Neural crest cell (in vitro differentiated cells): ENCODE results near the gene AZGP1. TPM values are rescaled to one million over a fixed set of nuclear protein-coding genes. Genes with fewer than 3 reads are reported as not detected.

Experiments
- DNase-seq: peaks from one replicate; pipeline ENCODE4 v3.0.0; 2021; ENCODE audit warnings: low read depth, mixed read lengths, low spot score
- H3K27ac Mint-ChIP-seq: one replicate; pipeline ENCODE4 v1.8.0; 2021; ENCODE audit warnings: mild to moderate bottlenecking, mixed read lengths; ENCODE audit not compliant: unreplicated experiment
- H3K27me3 Mint-ChIP-seq: 2 replicates; pipeline ENCODE4 v1.8.0; 2021; ENCODE audit warnings: low read depth, mild to moderate bottlenecking, mixed read lengths
- H3K36me3 Mint-ChIP-seq: 2 replicates; pipeline ENCODE4 v1.8.0; 2021; ENCODE audit warnings: low read depth, mild to moderate bottlenecking, mixed read lengths
- H3K4me1 Mint-ChIP-seq: 2 replicates; pipeline ENCODE4 v1.8.0; 2021; ENCODE audit warnings: mixed read lengths
- H3K4me3 Mint-ChIP-seq: one replicate; pipeline ENCODE4 v1.8.0; 2021; ENCODE audit warnings: mild to moderate bottlenecking, mixed read lengths
- H3K9me3 Mint-ChIP-seq: 2 replicates; pipeline ENCODE4 v1.8.0; 2021; ENCODE audit warnings: mixed read lengths
- CTCF ChIP-seq: fragments of 200-600 bp; sonication (generic); conservative IDR thresholded peaks from 2 replicates; pipeline ENCODE4 v1.5.0; 2021; ENCODE audit warnings: antibody characterized with exemption, mild to moderate bottlenecking
- total RNA-seq: library from RNA; stranded (reverse); gene quantifications from 2 replicates; pipeline ENCODE4 v1.2.1, GENCODE V29; 2021

Gene AZGP1
- total RNA-seq, 1 donor from 2014 or later: not detected

GRCh38 chr7:99926321-99926720, 49.5 kb downstream of the AZGP1 start:
- no peak for TF ChIP-seq CTCF
- peaks cover 54% of the 10 kb centered on the region for H3K27me3 Mint-ChIP-seq
- H3K36me3 Mint-ChIP-seq: peaks cover 9% of the 10 kb centered on the region
- DNase-seq: no peak
- H3K27ac Mint-ChIP-seq: no peak overlapping the region
- peaks cover 22% of the 10 kb centered on the region for H3K4me1 Mint-ChIP-seq
- no peak overlapping the region for H3K4me3 Mint-ChIP-seq
- H3K9me3 Mint-ChIP-seq: peaks cover 4% of the 10 kb centered on the region

DNA sequence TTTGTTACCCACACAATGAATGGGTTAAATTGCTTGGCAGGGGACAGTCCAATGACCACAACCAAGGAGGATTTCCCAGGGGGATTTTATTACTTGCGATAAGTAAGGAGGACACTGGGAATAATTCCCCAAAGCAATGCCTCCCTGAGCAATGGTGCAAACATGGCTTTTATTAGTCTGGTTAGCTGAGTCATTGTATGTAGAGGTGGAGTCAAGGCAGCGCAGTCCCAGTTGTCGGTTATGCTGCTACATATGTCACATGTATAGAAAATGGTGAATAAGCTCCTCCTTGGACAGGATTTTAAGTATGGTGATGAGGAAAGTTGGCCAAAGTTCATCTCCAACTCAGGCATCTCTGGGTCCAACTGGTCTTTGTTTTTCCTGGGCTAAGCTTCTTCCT, 52.6 kb downstream of the AZGP1 start:
- Mint-ChIP-seq H3K4me1 (peaks cover 10% of the 10 kb centered on the region), H3K27me3 (peaks cover 35% of the 10 kb centered on the region), H3K4me3 (no peak overlapping the region), H3K27ac (no peak overlapping the region), H3K36me3 (peaks cover 15% of the 10 kb centered on the region), H3K9me3 (peaks cover 13% of the 10 kb centered on the region)
- DNase-seq: no peak
- TF ChIP-seq CTCF: no peak

DNA sequence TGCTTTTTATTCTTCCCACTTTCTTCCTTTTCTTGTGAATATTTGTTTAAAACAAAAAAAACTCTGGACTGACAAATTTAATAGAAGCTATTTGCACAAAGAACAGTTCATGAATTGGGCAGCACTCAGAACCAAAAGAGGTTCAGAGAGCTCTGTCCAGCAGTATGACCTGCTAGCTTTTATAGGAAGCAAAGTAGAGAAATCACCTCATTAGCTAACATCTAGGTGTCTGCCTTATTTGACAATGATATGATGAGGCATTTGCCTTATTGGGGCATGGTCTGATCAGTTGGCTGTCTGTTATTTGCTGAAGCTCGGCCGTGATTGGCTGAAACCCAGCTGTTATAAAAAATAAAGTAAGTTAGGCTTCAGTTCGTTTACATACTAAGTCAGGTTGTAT, 55.7 kb downstream of the AZGP1 start:
- H3K27ac Mint-ChIP-seq: peak overlapping the region; percentile 59
- TF ChIP-seq CTCF: no peak
- H3K9me3 Mint-ChIP-seq: peaks cover 13% of the 10 kb centered on the region
- peaks cover 15% of the 10 kb centered on the region for H3K36me3 Mint-ChIP-seq
- peaks cover 20% of the 10 kb centered on the region for H3K27me3 Mint-ChIP-seq
- no peak for DNase-seq
- H3K4me1 Mint-ChIP-seq: peaks cover 12% of the 10 kb centered on the region
- H3K4me3 Mint-ChIP-seq: peak overlapping the region; percentile 93

- peak overlapping the region; percentile 59 for H3K27ac Mint-ChIP-seq
- peaks cover 19% of the 10 kb centered on the region for H3K27me3 Mint-ChIP-seq
- H3K36me3 Mint-ChIP-seq: peaks cover 15% of the 10 kb centered on the region
- no peak for TF ChIP-seq CTCF
- H3K4me3 Mint-ChIP-seq: peak overlapping the region; percentile 93
- H3K4me1 Mint-ChIP-seq: peaks cover 12% of the 10 kb centered on the region
- DNase-seq: no peak
- peaks cover 13% of the 10 kb centered on the region for H3K9me3 Mint-ChIP-seq
Observed at GRCh38 chr7:99919814-99920112, 56.1 kb downstream of the AZGP1 start.

GRCh38 chr7:99918959-99919813, 56.6 kb downstream of the AZGP1 start, which contains the start of gene TRIM4:
Gene TRIM4 (minus strand): TSS chr7:99919530. CDS start chr7:99919401, 129 bp downstream.
- peaks cover 13% of the 10 kb centered on the region for H3K9me3 Mint-ChIP-seq
- peak within 1 kb of the TSS; percentile 59 for H3K27ac Mint-ChIP-seq
- peaks cover 17% of the 10 kb centered on the region for H3K27me3 Mint-ChIP-seq
- peaks cover 18% of the 10 kb centered on the region for H3K36me3 Mint-ChIP-seq
- peak; percentile 36 for DNase-seq
- H3K4me3 Mint-ChIP-seq: peak within 1 kb of the TSS; percentile 93
- peaks cover 12% of the 10 kb centered on the region for H3K4me1 Mint-ChIP-seq
- peak; percentile 31 for TF ChIP-seq CTCF

Other genes starting within 250 kb of the AZGP1 start
- gene CYP3A7, start 240.8 kb downstream of the AZGP1 start, total RNA-seq: not detected in 2 replicates
- gene CYP3A4, start 191.8 kb downstream of the AZGP1 start, total RNA-seq: not detected in 2 replicates
- not detected in 2 replicates for gene CYP3A43, start 148.0 kb downstream of the AZGP1 start, total RNA-seq
- 0.27 TPM in 1 of 2 replicates, not detected in the other for gene OR2AE1, start 99.0 kb downstream of the AZGP1 start, total RNA-seq
- 8.9 and 10.4 TPM in 2 replicates for gene TRIM4, start 56.5 kb downstream of the AZGP1 start, total RNA-seq
- 0.28 and 0.45 TPM in 2 replicates for gene GJC3, start 46.4 kb downstream of the AZGP1 start, total RNA-seq
- gene ZKSCAN1, start 39.6 kb upstream of the AZGP1 start, total RNA-seq: 122 and 133 TPM in 2 replicates
- 19.3 and 20.3 TPM in 2 replicates for gene ZSCAN21, start 73.7 kb upstream of the AZGP1 start, total RNA-seq
- 67.1 and 72.3 TPM in 2 replicates for gene ZNF3, start 105.7 kb upstream of the AZGP1 start, total RNA-seq
- gene COPS6, start 112.9 kb upstream of the AZGP1 start, total RNA-seq: 142 and 160 TPM in 2 replicates
- 420 and 426 TPM in 2 replicates for gene MCM7, start 125.4 kb upstream of the AZGP1 start, total RNA-seq
- gene AP4M1, start 125.6 kb upstream of the AZGP1 start, total RNA-seq: 22.6 and 23.6 TPM in 2 replicates
- gene TAF6, start 143.3 kb upstream of the AZGP1 start, total RNA-seq: 82.0 and 88.9 TPM in 2 replicates
- 27.7 and 27.9 TPM in 2 replicates for gene CNPY4, start 143.6 kb upstream of the AZGP1 start, total RNA-seq
- 2.1 and 2.4 TPM in 2 replicates for gene MBLAC1, start 150.9 kb upstream of the AZGP1 start, total RNA-seq
- gene LAMTOR4, start 172.9 kb upstream of the AZGP1 start, total RNA-seq: 134 and 135 TPM in 2 replicates
- 32.0 and 33.9 TPM in 2 replicates for gene TRAPPC14, start 182.7 kb upstream of the AZGP1 start, total RNA-seq
- 15.3 and 16.6 TPM in 2 replicates for gene GAL3ST4, start 192.6 kb upstream of the AZGP1 start, total RNA-seq
- 97.8 and 106 TPM in 2 replicates for gene GPC2, start 201.3 kb upstream of the AZGP1 start, total RNA-seq
- 1.1 and 1.9 TPM in 2 replicates for gene STAG3, start 201.9 kb upstream of the AZGP1 start, total RNA-seq
- not detected in 2 replicates for gene PVRIG, start 243.9 kb upstream of the AZGP1 start, total RNA-seq